ENCODE results near the gene CTNND2.

GRCh38 chr5:11047625-11048024 lies 856.6 kb downstream of the CTNND2 start:
- TF ChIP-seq POLR2AphosphoS5 (IDR thresholded peaks at IDR 0.05) (no peak), CTCF (IDR thresholded peaks at IDR 0.05) (no peak), POLR2A (IDR thresholded peaks at IDR 0.05) (no peak), EP300 (IDR thresholded peaks at IDR 0.05) (no peak)
